ENCODE data around the gene TMEM184B. TPM values are rescaled to one million over a fixed set of nuclear protein-coding genes. Genes with fewer than 3 reads are reported as not detected.

The TMEM184B gene
- total RNA-seq, 2 donors from 2014 or later = 58.8 to 61.6 TPM

- H3K9me3 ChIP-seq = no peaks in the 10 kb centered on the region
- no peak for DNase-seq
- H3K27ac ChIP-seq = peak overlapping the region; percentile 94
- intact Hi-C loops (cut with DNase I) = loop anchor here (5.0 kb wide), 1 partner anchor 42 kb away; the partner anchor contains the start of gene TMEM184B
- no peak for TF ChIP-seq CTCF (IDR thresholded peaks at IDR 0.05)
- peak overlapping the region; percentile 80 to 93 for H3K9ac ChIP-seq (ENCODE audit: low read depth in 2 of 2, low read length in 2 of 2)
- peaks cover 7% of the 10 kb centered on the region for H3K4me1 ChIP-seq
- no peaks in the 10 kb centered on the region for H3K36me3 ChIP-seq
- no peaks in the 10 kb centered on the region for H3K27me3 ChIP-seq
- peak overlapping the region; percentile 68 for H3K4me3 ChIP-seq
These were observed 41.5 kb upstream of the TMEM184B start for GRCh38 chr22:38314051-38314932.

GRCh38 chr22:38313384-38313955 is 40.7 kb upstream of the TMEM184B start:
- peak; percentile 52 for DNase-seq
- no peaks in the 10 kb centered on the region for H3K27me3 ChIP-seq
- peaks cover 5% of the 10 kb centered on the region for H3K4me1 ChIP-seq
- peak overlapping the region; percentile 94 for H3K27ac ChIP-seq
- intact Hi-C loops (cut with DNase I) = loop anchor here (5.0 kb wide), 1 partner anchor 41 kb away; the partner anchor contains the start of gene TMEM184B
- H3K4me3 ChIP-seq = no peak overlapping the region
- peak overlapping the region; percentile 80 to 93 for H3K9ac ChIP-seq (ENCODE audit: low read depth in 2 of 2, low read length in 2 of 2)
- H3K9me3 ChIP-seq = no peaks in the 10 kb centered on the region
- no peaks in the 10 kb centered on the region for H3K36me3 ChIP-seq
- TF ChIP-seq CTCF (IDR thresholded peaks at IDR 0.05) = no peak

GRCh38 chr22:38312261-38312800 is 39.5 kb upstream of the TMEM184B start:
- Histone ChIP-seq H3K9ac (ENCODE audit: low read depth in 2 of 2, low read length in 2 of 2) (peak overlapping the region in 1 of 2 donors; percentile 23), H3K4me1 (peaks cover 4% of the 10 kb centered on the region), H3K27ac (peak overlapping the region; percentile 62), H3K4me3 (no peak overlapping the region), H3K9me3 (no peaks in the 10 kb centered on the region), H3K36me3 (no peaks in the 10 kb centered on the region), H3K27me3 (no peaks in the 10 kb centered on the region)
- TF ChIP-seq CTCF (IDR thresholded peaks at IDR 0.05) = no peak
- intact Hi-C loops (cut with DNase I) = loop anchor here (5.0 kb wide), 1 partner anchor 40 kb away; the partner anchor contains the start of gene TMEM184B
- DNase-seq = no peak

GRCh38 chr22:38311323-38311620 is 38.5 kb upstream of the TMEM184B start:
- intact Hi-C loops (cut with DNase I) = loop anchor here (5.0 kb wide), 1 partner anchor 39 kb away; the partner anchor contains the start of gene TMEM184B
- no peak for DNase-seq
- no peaks in the 10 kb centered on the region for H3K27me3 ChIP-seq
- peak overlapping the region; percentile 12 for H3K27ac ChIP-seq
- H3K9me3 ChIP-seq = no peaks in the 10 kb centered on the region
- peaks cover 4% of the 10 kb centered on the region for H3K4me1 ChIP-seq
- H3K4me3 ChIP-seq = no peak overlapping the region
- peak overlapping the region in 1 of 2 donors; percentile 19 for H3K9ac ChIP-seq (ENCODE audit: low read depth in 2 of 2, low read length in 2 of 2)
- H3K36me3 ChIP-seq = no peaks in the 10 kb centered on the region
- no peak for TF ChIP-seq CTCF (IDR thresholded peaks at IDR 0.05)

GRCh38 chr22:38310518-38311322 is 37.9 kb upstream of the TMEM184B start:
- Histone ChIP-seq H3K27me3 (no peaks in the 10 kb centered on the region), H3K27ac (peak overlapping the region; percentile 12), H3K36me3 (no peaks in the 10 kb centered on the region), H3K4me3 (no peak overlapping the region), H3K9ac (ENCODE audit: low read depth in 2 of 2, low read length in 2 of 2) (peak overlapping the region; percentile 19 to 60), H3K4me1 (peaks cover 4% of the 10 kb centered on the region), H3K9me3 (no peaks in the 10 kb centered on the region)
- intact Hi-C loops (cut with DNase I) = loop anchor here (5.0 kb wide), 1 partner anchor 38 kb away; the partner anchor contains the start of gene TMEM184B
- no peak for TF ChIP-seq CTCF (IDR thresholded peaks at IDR 0.05)
- DNase-seq = no peak
